ENCODE results near the gene MRAS.

The MRAS gene

DNA sequence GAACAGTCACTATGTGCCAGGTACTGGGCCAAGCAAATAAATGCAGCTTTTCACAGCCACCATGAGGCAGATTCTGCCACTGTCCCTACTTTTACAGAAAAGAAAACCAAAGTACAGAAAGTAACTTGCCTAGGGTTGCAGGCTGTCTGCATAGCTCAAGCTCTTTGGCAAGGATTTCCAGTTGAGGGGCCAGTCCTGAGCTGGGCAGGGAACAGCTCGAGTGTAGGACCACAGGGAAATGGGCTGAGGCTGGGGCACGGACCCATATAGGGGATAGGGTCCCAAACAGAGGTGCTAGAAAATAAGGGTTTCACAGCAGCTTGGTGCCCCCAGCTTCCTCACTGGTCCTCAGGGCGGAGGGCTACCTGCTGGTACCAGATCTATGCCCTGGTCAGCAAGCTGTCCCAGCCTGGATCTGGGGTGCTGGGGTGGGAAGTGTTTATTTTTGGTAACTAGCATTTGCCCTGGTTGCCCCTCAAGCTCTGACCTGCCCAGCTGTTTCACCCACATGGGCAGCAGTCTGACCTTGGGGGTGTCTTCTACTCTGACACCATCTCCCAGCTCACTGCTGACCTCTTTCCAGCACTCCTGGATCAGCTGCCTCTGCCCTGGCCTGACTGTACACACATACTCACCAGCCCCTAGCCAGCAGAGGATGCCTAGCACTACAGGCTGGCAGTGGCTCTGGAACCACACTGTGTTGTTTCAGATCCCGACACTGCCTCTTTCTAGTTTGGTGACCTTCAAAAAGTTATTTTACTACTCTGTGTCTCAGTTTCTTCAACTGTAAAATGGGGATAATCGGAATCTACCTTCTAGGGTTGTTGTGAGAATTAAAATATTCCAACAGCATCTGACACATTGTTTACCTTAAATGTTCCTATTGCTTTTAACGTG, 16.2 kb downstream of the MRAS start:
- H3K4me3 ChIP-seq (ENCODE audit: control insufficient read depth, low read depth, low read length): no peak overlapping the region
- TF ChIP-seq, protein P1, sequence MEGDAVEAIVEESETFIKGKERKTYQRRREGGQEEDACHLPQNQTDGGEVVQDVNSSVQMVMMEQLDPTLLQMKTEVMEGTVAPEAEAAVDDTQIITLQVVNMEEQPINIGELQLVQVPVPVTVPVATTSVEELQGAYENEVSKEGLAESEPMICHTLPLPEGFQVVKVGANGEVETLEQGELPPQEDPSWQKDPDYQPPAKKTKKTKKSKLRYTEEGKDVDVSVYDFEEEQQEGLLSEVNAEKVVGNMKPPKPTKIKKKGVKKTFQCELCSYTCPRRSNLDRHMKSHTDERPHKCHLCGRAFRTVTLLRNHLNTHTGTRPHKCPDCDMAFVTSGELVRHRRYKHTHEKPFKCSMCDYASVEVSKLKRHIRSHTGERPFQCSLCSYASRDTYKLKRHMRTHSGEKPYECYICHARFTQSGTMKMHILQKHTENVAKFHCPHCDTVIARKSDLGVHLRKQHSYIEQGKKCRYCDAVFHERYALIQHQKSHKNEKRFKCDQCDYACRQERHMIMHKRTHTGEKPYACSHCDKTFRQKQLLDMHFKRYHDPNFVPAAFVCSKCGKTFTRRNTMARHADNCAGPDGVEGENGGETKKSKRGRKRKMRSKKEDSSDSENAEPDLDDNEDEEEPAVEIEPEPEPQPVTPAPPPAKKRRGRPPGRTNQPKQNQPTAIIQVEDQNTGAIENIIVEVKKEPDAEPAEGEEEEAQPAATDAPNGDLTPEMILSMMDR (IDR thresholded peaks at IDR 0.05; ENCODE audit: control insufficient read depth, insufficient read depth, low read depth, low read length, missing control alignments): no peak
- no peak for DNase-seq (ENCODE audit: low read depth)

DNA sequence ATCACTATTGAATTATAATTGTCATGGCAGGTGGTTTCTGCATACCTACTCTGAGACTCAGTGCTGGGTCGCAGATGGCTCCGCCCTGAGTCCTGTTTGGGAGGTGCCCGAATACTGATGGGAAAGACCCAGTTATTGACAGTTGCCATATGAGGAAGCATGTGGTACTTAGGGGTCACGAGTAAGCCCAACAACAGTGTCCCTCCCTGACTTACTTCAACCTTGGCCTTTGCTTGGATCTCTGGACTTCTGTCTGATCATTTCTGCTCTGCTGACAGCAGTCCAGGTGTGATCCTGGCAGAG, 16.8 kb downstream of the MRAS start:
- H3K4me3 ChIP-seq (ENCODE audit: control insufficient read depth, low read depth, low read length): no peak overlapping the region
- no peak for DNase-seq (ENCODE audit: low read depth)
- TF ChIP-seq, protein P1 (IDR thresholded peaks at IDR 0.05; ENCODE audit: control insufficient read depth, insufficient read depth, low read depth, low read length, missing control alignments): no peak

DNA sequence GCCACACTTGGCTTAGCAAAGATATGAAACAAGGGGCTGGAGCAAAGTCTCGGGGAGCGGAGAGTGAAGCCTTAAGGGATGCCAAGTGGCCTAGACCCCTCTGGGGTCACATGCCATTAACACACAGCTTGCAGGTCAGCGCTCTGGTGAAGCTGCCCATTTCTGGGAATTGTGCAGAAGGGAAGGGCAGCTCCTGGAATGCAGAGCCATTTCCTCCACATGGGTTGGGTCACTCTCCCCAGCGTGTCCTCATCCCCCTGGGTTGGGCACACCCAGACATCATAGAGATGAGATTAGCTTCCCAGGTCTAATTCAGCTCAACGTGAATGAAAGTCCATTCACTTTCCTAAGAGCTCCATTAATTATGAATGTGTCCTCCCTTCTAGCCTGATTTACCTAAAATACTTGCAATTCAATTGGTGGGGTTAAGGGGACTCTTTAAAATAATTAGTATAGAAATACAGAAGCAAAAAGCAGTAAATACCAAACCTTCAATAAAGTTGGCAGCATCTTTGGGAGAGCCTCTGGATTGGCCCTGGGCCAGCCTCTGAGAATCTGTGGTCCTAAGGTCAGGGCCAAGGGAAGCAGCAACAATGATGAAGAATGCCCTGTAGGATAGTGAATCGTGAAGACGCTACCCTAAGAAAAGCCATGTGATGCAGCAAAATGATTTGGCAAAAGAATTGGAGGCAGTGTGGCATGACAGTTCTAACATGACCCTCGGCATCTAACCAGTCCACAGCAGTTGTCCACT, 17.8 kb downstream of the MRAS start:
- no peak for DNase-seq (ENCODE audit: low read depth)
- H3K4me3 ChIP-seq (ENCODE audit: control insufficient read depth, low read depth, low read length): no peak overlapping the region
- TF ChIP-seq, protein P1 (IDR thresholded peaks at IDR 0.05; ENCODE audit: control insufficient read depth, insufficient read depth, low read depth, low read length, missing control alignments): no peak

DNA sequence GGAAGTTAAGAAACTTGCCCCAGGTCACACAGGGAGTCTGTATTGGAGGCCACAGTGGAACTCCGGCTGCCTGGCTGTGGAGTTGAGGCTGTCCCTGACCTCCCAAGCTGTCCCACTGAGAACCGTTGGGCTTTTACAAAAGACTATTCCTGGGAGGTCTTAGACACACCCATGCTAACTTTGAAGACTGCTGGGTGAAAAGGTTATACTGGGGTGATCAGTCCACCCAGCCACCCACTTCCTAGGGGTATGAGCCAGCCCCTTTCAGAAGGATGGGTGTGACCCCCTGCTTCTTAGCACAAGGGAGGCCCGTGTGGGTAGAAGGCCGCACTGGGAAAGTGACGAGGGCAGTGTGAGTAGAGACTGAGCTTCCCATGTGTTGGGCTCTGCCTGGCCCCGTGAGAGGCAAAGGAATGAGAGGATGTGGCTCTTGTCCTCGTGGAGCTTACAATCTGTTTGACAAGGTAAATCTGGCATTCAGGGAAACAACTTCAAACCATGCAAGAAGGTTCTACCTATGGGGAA, 19.0 kb downstream of the MRAS start:
- TF ChIP-seq, protein P1 (IDR thresholded peaks at IDR 0.05; ENCODE audit: control insufficient read depth, insufficient read depth, low read depth, low read length, missing control alignments): no peak
- no peak overlapping the region for H3K4me3 ChIP-seq (ENCODE audit: control insufficient read depth, low read depth, low read length)

DNA sequence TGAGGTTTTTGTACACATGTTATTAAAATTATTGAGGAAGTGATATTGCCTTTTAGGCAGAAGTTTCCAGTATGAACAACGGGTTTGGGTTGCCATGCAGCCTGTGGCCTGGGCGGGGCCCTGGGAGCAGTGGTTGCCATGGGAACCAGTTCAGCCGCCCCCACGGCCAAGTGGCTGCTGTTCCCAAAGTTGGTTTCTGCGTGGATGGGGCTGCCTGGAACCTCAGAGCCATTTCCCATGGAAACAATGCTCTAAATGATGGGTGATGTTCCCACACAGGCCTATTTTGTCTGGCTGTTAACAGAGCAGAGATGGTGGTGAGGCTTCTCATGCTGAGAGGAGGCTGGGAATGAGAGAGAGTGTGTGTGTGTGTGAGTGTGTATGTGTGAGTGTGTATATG, 19.5 kb downstream of the MRAS start:
- no peak for DNase-seq (ENCODE audit: low read depth)
- H3K4me3 ChIP-seq (ENCODE audit: control insufficient read depth, low read depth, low read length): no peak overlapping the region
- TF ChIP-seq, protein P1 (IDR thresholded peaks at IDR 0.05; ENCODE audit: control insufficient read depth, insufficient read depth, low read depth, low read length, missing control alignments): no peak

More for the DNA sequence above, 19.0 kb downstream of the MRAS start:
- DNase-seq (ENCODE audit: low read depth): no peak

DNA sequence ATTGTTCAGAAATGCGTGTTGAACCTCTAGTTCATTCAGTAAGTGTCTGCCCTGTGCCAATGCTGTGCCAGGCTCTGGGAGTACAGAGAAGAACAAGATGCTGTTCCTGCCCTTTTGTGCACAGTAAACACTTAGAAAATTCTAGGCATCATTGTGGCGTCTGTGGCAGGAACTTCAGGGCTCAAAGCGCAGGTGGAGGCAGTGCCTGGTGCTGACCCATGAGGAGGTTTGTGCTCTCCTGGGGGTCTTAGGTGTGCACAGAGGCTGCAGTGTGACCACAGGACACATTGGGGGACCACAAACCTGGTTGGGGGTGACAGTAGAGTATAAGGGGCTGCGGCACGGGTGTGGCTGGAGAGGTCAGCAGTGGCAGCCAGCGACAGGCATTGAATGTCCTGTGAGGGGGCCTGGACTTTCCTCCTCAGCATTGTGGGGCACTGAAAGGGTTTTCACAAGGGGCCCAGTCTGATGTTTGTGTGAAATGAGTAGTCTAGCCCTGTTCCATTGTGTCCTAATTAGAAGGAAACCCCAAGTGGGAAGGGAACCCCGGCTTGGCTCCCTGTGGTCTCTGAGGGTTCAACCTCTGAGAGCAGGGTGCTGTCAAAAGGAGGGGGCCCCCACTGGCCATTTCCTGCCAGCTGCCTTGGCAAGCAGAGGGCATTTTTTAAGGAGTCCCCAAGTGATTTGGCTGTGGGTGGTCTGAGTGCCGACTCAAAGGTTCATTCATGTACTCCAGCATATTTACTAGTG, 20.9 kb downstream of the MRAS start:
- no peak overlapping the region for H3K4me3 ChIP-seq (ENCODE audit: control insufficient read depth, low read depth, low read length)
- TF ChIP-seq, protein P1 (IDR thresholded peaks at IDR 0.05; ENCODE audit: control insufficient read depth, insufficient read depth, low read depth, low read length, missing control alignments): no peak
- no peak for DNase-seq (ENCODE audit: low read depth)
